Measurements from ENCODE around the gene PRKAG2. TPM values are rescaled to one million over a fixed set of nuclear protein-coding genes. Genes with fewer than 3 reads are reported as not detected.

PRKAG2 gene
- total and polyA plus RNA-seq, 10 donors, result 15.8 to 50.9 (median 32.8) TPM

DNA sequence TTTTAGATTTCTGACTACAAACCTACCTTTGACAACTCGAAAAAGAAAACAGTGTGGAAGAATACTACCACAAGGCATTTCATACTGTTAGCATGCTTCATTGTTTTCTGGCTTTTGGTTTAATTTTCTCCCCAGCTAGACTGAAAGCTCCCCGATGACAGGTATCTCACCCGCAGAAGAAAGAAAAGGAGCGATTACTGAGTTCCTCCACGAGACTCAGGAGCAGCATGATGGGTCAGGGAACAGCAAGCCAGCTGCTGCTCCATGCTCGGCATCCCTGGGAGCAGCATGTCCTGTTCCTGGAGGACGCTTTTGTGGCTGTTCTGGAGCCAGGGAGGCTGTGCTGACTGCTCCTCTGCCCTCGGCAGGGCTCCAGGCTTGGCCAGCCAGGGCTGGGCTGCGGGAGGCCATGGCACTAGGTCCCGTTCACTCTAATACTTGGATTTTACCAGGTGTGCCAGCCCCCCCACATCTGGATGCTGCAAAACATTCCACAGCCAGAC, 133.4 kb downstream of the PRKAG2 start:
- intact Hi-C loops (cut with DNase I; ENCODE audit: low total_unique reads), result no loop called here
- peak overlapping the region in 4 of 8 donors; percentile 6 to 60 (median 49) for H3K27ac ChIP-seq
- no peak overlapping the region for H3K4me3 ChIP-seq
- no peaks in the 10 kb centered on the region for H3K27me3 ChIP-seq (replicated peaks in 1 of 7)
- no peak for TF ChIP-seq POLR2A (IDR thresholded peaks at IDR 0.05)
- TF ChIP-seq POLR2AphosphoS5 (IDR thresholded peaks at IDR 0.05), result peak; percentile 60 to 69 (median 63)
- TF ChIP-seq, protein P1, sequence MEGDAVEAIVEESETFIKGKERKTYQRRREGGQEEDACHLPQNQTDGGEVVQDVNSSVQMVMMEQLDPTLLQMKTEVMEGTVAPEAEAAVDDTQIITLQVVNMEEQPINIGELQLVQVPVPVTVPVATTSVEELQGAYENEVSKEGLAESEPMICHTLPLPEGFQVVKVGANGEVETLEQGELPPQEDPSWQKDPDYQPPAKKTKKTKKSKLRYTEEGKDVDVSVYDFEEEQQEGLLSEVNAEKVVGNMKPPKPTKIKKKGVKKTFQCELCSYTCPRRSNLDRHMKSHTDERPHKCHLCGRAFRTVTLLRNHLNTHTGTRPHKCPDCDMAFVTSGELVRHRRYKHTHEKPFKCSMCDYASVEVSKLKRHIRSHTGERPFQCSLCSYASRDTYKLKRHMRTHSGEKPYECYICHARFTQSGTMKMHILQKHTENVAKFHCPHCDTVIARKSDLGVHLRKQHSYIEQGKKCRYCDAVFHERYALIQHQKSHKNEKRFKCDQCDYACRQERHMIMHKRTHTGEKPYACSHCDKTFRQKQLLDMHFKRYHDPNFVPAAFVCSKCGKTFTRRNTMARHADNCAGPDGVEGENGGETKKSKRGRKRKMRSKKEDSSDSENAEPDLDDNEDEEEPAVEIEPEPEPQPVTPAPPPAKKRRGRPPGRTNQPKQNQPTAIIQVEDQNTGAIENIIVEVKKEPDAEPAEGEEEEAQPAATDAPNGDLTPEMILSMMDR (IDR thresholded peaks at IDR 0.05 in 8 of 11, conservative IDR thresholded peaks at IDR 0.05 in 3 of 11), result no peak
- WGBS, 5 donors, result 49 to 65% (median 56%) methylated on average over 9 to 10 of the region's 10 CpGs
- peaks cover 14 to 44% (median 28%) of the 10 kb centered on the region in 6 donors for H3K4me1 ChIP-seq
- H3K9me3 ChIP-seq, result no peaks in the 10 kb centered on the region
- no peak for DNase-seq
- peaks cover 0 to 11% (median 0%) of the 10 kb centered on the region in 6 donors for H3K36me3 ChIP-seq

DNA sequence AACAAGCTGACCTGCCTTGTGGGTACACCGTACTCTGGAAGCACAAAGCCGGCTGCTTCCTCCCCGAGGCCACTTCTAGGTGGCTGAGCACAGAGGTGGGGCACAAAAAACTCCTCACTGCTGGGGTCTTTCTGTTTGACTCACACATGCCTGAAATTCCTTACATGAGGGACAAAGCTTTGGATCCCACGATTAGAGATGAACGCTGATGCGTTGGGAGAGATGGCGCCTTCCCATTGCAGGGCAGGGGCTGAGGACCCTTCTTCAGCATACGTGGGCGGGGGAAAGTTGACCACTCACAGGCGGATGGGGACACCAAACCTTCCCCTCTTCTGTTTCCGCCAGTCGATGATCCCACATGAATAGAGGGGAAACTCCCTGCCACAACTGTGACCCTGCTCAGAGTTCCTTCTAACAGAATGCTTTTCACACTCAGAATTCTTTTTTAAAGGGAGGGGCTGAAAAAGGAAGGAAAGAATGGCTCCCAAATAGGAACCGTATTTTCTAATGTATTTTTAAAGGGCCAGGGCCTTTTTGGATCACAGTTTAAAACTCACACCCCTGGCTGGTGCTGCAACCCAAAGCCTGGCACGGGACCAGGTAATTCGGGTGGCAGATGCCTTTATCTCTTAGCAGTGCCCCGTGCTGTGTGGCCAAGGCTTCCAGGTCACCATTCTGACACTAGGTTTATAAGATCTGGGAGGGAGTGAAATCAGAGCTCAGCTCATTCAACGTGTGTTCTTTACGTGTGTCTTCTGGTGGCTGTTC, 134.0 kb downstream of the PRKAG2 start:
- Histone ChIP-seq H3K27ac (peak overlapping the region in 5 of 8 donors; percentile 6 to 60 (median 44)), H3K27me3 (replicated peaks in 1 of 7) (no peaks in the 10 kb centered on the region), H3K9me3 (no peaks in the 10 kb centered on the region), H3K36me3 (peaks cover 0 to 11% (median 0%) of the 10 kb centered on the region in 6 donors), H3K4me1 (peaks cover 14 to 44% (median 28%) of the 10 kb centered on the region in 6 donors), H3K4me3 (no peak overlapping the region)
- no peak for DNase-seq
- intact Hi-C loops (cut with DNase I; ENCODE audit: low total_unique reads), result no loop called here
- TF ChIP-seq POLR2A (IDR thresholded peaks at IDR 0.05), result no peak
- TF ChIP-seq, protein P1 (IDR thresholded peaks at IDR 0.05 in 8 of 11, conservative IDR thresholded peaks at IDR 0.05 in 3 of 11), result no peak
- TF ChIP-seq POLR2AphosphoS5 (IDR thresholded peaks at IDR 0.05), result no peak
- 8 to 17% (median 13%) methylated on average over 18 of the region's 18 CpGs for WGBS, 5 donors

DNA sequence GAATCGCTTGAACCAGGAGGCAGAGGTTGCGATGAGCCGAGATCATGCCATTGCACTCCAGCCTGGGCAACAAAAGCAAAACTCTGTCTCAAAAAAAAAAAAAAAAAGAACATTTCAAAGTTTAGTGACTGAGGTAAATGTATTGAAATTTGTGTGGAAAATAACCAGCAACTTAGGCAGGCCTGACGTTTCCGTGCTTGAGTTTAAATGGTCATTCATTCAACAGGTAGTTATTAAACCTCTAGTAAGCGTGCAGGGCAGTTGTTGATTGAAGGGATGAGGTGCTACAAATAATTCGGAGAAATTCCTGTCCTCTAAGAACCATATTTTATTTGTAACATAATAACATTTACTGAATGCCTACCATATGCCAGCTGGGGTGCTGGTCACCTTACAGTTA, 135.3 kb downstream of the PRKAG2 start:
- Histone ChIP-seq H3K27ac (no peak overlapping the region), H3K36me3 (peaks cover 0 to 11% (median 0%) of the 10 kb centered on the region in 6 donors), H3K9me3 (no peaks in the 10 kb centered on the region), H3K4me1 (peaks cover 14 to 53% (median 31%) of the 10 kb centered on the region in 6 donors), H3K27me3 (replicated peaks in 1 of 7) (no peaks in the 10 kb centered on the region), H3K4me3 (no peak overlapping the region)
- no peak for DNase-seq
- WGBS, 5 donors, result 92 to 98% (median 94%) methylated on average over 7 of the region's 7 CpGs
- intact Hi-C loops (cut with DNase I; ENCODE audit: low total_unique reads), result no loop called here
- TF ChIP-seq POLR2A (IDR thresholded peaks at IDR 0.05), result no peak
- TF ChIP-seq, protein P1 (IDR thresholded peaks at IDR 0.05 in 8 of 11, conservative IDR thresholded peaks at IDR 0.05 in 3 of 11), result no peak
- TF ChIP-seq POLR2AphosphoS5 (IDR thresholded peaks at IDR 0.05), result no peak
